GM23248 (cell line): ENCODE results near the gene FAM234A. TPM values are rescaled to one million over a fixed set of nuclear protein-coding genes. Genes with fewer than 3 reads are reported as not detected.
A peak's percentile ranks its signal among the peaks of the same experiment; 100 is the strongest.

ENCODE experiments used
- DNase-seq: peaks from one replicate; pipeline ENCODE4 v3.0.0-alpha.2; 2015
- H2AFZ ChIP-seq: fragments of 200-600 bp; sonication (generic); 2 replicates; pipeline ENCODE4 v1.6.1; 2016; ENCODE audit warnings: antibody characterized with exemption
- H3F3A ChIP-seq: fragments of 200-600 bp; sonication (generic); 2 replicates; pipeline ENCODE4 v1.6.1; 2016; ENCODE audit warnings: mild to moderate bottlenecking, antibody characterized with exemption, mixed run types; ENCODE audit not compliant: insufficient read depth
- H3K27ac ChIP-seq: fragments of 200-600 bp; sonication (generic); 2 replicates; pipeline ENCODE4 v1.5.1; 2016; ENCODE audit warnings: mild to moderate bottlenecking
- H3K27me3 ChIP-seq: fragments of 200-600 bp; sonication (generic); replicated peaks from 2 replicates; pipeline ENCODE4 v1.6.1; 2016; ENCODE audit warnings: mild to moderate bottlenecking; ENCODE audit not compliant: insufficient read depth
- H3K36me3 ChIP-seq: fragments of 200-600 bp; sonication (generic); 2 replicates; pipeline ENCODE4 v1.6.1; 2016; ENCODE audit warnings: low read depth, mild to moderate bottlenecking
- H3K4me1 ChIP-seq: fragments of 200-600 bp; sonication (generic); 2 replicates; pipeline ENCODE4 v1.6.1; 2016; ENCODE audit warnings: mild to moderate bottlenecking; ENCODE audit not compliant: insufficient read depth
- H3K4me2 ChIP-seq: fragments of 200-600 bp; sonication (generic); one replicate; pipeline ENCODE4 v1.6.1; 2016; ENCODE audit warnings: mild to moderate bottlenecking; ENCODE audit not compliant: unreplicated experiment
- H3K4me3 ChIP-seq: fragments of 200-600 bp; sonication (generic); 2 replicates; pipeline ENCODE4 v1.5.1; 2016; ENCODE audit warnings: mild to moderate bottlenecking
- H3K79me2 ChIP-seq: fragments of 200-600 bp; sonication (generic); 2 replicates; pipeline ENCODE4 v1.6.1; 2016; ENCODE audit warnings: mild to moderate bottlenecking; ENCODE audit not compliant: insufficient read depth
- H3K9ac ChIP-seq: fragments of 200-600 bp; sonication (generic); 2 replicates; pipeline ENCODE4 v1.6.1; 2016; ENCODE audit warnings: mild to moderate bottlenecking
- H3K9me2 ChIP-seq: fragments of 200-600 bp; sonication (generic); 2 replicates; pipeline ENCODE4 v1.6.1; 2016; ENCODE audit warnings: mixed run types, mild to moderate bottlenecking, moderate library complexity; ENCODE audit not compliant: insufficient read depth
- H3K9me3 ChIP-seq: fragments of 200-600 bp; sonication (generic); one replicate; pipeline ENCODE4 v1.6.1; 2017; ENCODE audit warnings: low read depth
- H4K20me1 ChIP-seq: fragments of 200-600 bp; sonication (generic); 2 replicates; pipeline ENCODE4 v1.6.0; 2016; ENCODE audit not compliant: insufficient read depth
- EZH2 ChIP-seq: fragments of 200-600 bp; sonication (generic); IDR thresholded peaks from 2 replicates; pipeline ENCODE4 v1.6.1; 2018; ENCODE audit warnings: antibody characterized with exemption, mild to moderate bottlenecking; ENCODE audit not compliant: insufficient read depth, poor library complexity, severe bottlenecking
- EZH2phosphoT487 ChIP-seq: fragments of 200-600 bp; sonication (generic); IDR thresholded peaks from 2 replicates; pipeline ENCODE4 v1.6.1; 2018; ENCODE audit warnings: antibody characterized with exemption, moderate library complexity, mild to moderate bottlenecking, low read depth; ENCODE audit not compliant: insufficient read depth
- WGBS, 2 experiments: methylation state at CpG; one replicate each; pipeline ENCODE4 v1.1.6; 2015 to 2017; ENCODE audit warnings: low lambda C conversion rate in 2 of 2, low coverage in 1 of 2; ENCODE audit errors: missing lambda C conversion rate in 2 of 2; 5-methylcytosine and 5-hydroxymethylcytosine counted together
- in situ Hi-C: fragments of 300-500 bp; cut with MboI; formaldehyde crosslinking; loops from 2 replicates; pipeline ENCODE4 v1.15.0; 2020
- polyA plus RNA-seq: library from polyadenylated mRNA; unstranded; fragments of >200 nt; fragmentation: Nextera tagmentation; extraction: Ambion mirVana; gene quantifications from 2 replicates; pipeline ENCODE4 v1.2.1, GENCODE V29; 2016
- total RNA-seq: library from RNA; depleted of rRNA; stranded (reverse); fragments of >200 nt; shearing (Covaris generic); gene quantifications from 2 replicates; pipeline ENCODE4 v1.2.3, GENCODE V29; 2014

Gene FAM234A
- total and polyA plus RNA-seq, 2 experiments from 2014 or later = 113 to 165 TPM

DNA sequence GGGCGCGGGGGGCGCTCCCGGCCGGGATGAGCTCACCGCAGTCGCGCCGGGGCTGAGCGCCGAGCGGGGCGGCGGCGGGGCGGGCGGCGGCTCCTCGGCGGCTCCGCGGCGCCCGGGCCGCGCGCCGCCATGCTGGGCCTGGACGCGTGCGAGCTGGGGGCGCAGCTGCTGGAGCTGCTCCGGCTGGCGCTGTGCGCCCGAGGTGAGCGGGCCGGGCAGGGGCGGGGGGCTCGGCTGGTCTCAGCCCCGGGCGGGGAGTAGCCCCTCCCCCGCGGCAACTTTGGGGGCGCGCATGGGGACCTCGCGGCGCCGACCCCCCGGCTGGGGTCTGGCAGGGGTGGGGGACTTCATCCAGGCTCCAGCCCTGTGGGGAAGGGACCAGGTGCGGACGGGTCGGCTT is 45.9 kb downstream of the FAM234A start, which contains the start of gene ARHGDIG:
Gene ARHGDIG, plus strand, starts transcription at position 40 of the 400 bp plus-strand sequence. Its CDS starts 90 bp downstream, at position 130.
- peak within 1 kb of the TSS; percentile 48 for H3K4me2 ChIP-seq
- no peaks in the 10 kb centered on the region for H3K9me3 ChIP-seq
- H4K20me1 ChIP-seq = no peaks in the 10 kb centered on the region
- TF ChIP-seq EZH2phosphoT487 (no peak), EZH2 (no peak)
- whole genome bisulfite sequencing, 2 experiments = 0 to 1% methylated on average over 22 to 23 of the region's 54 CpGs
- H2AFZ ChIP-seq = no peak within 1 kb of the TSS
- H3K9ac ChIP-seq = peak within 1 kb of the TSS; percentile 46; the same call in 1 of the 2 replicates
- H3K27ac ChIP-seq = no peak within 1 kb of the TSS
- no peaks in the 10 kb centered on the region for H3K4me1 ChIP-seq
- no peaks in the 10 kb centered on the region for H3K9me2 ChIP-seq
- H3K27me3 ChIP-seq = 0 out of 2 replicates have a peak, but pooled peaks cover 9% of the 10 kb centered on the region
- in situ Hi-C loops = no loop called here
- H3K79me2 ChIP-seq = no peaks in the 10 kb centered on the region
- no peaks in the 10 kb centered on the region for H3F3A ChIP-seq
- H3K36me3 ChIP-seq = no peaks in the 10 kb centered on the region
- H3K4me3 ChIP-seq = peak within 1 kb of the TSS; percentile 51
- DNase-seq = peak; percentile 54

- 45 to 66% methylated on average over 16 to 21 of the region's 27 CpGs for WGBS, 2 experiments
- TF ChIP-seq EZH2phosphoT487 (no peak), EZH2 (no peak)
- no peak overlapping the region for H3K4me2 ChIP-seq
- no peaks in the 10 kb centered on the region for H4K20me1 ChIP-seq
- peak overlapping the region; percentile 46; the same call in 1 of the 2 replicates for H3K9ac ChIP-seq
- no peak overlapping the region; the same call in 1 of the 2 replicates for H3K4me3 ChIP-seq
- H3K9me2 ChIP-seq = no peaks in the 10 kb centered on the region
- no peak overlapping the region for H3K27ac ChIP-seq
- no peaks in the 10 kb centered on the region for H3K79me2 ChIP-seq
- H3K9me3 ChIP-seq = no peaks in the 10 kb centered on the region
- DNase-seq = no peak
- H2AFZ ChIP-seq = no peak overlapping the region
- H3F3A ChIP-seq = no peaks in the 10 kb centered on the region
- no peaks in the 10 kb centered on the region for H3K36me3 ChIP-seq
- 0 out of 2 replicates have a peak, but pooled peaks cover 9% of the 10 kb centered on the region for H3K27me3 ChIP-seq
- in situ Hi-C loops = no loop called here
- H3K4me1 ChIP-seq = no peaks in the 10 kb centered on the region
Observed at GRCh38 chr16:280991-281659, 46.5 kb downstream of the FAM234A start.

GRCh38 chr16:281660-282255 is 47.1 kb downstream of the FAM234A start:
- Histone ChIP-seq H3K4me2 (no peak overlapping the region), H2AFZ (no peak overlapping the region), H3F3A (no peaks in the 10 kb centered on the region), H4K20me1 (no peaks in the 10 kb centered on the region), H3K27me3 (0 out of 2 replicates have a peak, but pooled peaks cover 9% of the 10 kb centered on the region), H3K4me3 (no peak overlapping the region), H3K9me2 (no peaks in the 10 kb centered on the region), H3K4me1 (no peaks in the 10 kb centered on the region), H3K27ac (no peak overlapping the region), H3K79me2 (no peaks in the 10 kb centered on the region), H3K9ac (no peak overlapping the region), H3K36me3 (no peaks in the 10 kb centered on the region), H3K9me3 (no peaks in the 10 kb centered on the region)
- no peak for TF ChIP-seq EZH2phosphoT487
- in situ Hi-C loops = no loop called here
- 67 to 68% methylated on average over 24 to 25 of the region's 25 CpGs for WGBS, 2 experiments
- DNase-seq = no peak

- TF ChIP-seq EZH2 = no peak
- no peak for TF ChIP-seq EZH2phosphoT487
- Histone ChIP-seq H3K9me3 (no peaks in the 10 kb centered on the region), H3K27ac (no peak overlapping the region), H2AFZ (no peak overlapping the region), H3K36me3 (no peaks in the 10 kb centered on the region), H3K4me2 (no peak overlapping the region), H3K4me3 (no peak overlapping the region), H3K27me3 (0 out of 2 replicates have a peak, but pooled peaks cover 9% of the 10 kb centered on the region), H3K9ac (no peak overlapping the region), H3F3A (no peaks in the 10 kb centered on the region), H3K79me2 (no peaks in the 10 kb centered on the region), H3K4me1 (no peaks in the 10 kb centered on the region), H3K9me2 (no peaks in the 10 kb centered on the region), H4K20me1 (no peaks in the 10 kb centered on the region)
- in situ Hi-C loops = no loop called here
- whole genome bisulfite sequencing, 2 experiments = 87 to 91% methylated on average over 10 to 21 of the region's 22 CpGs
- no peak for DNase-seq
Observed at GRCh38 chr16:282491-282890, 47.9 kb downstream of the FAM234A start.
